Right lobe of liver (tissue), 4 donors: ENCODE measurements around the gene FOS.

Source experiments
- POLR2A ChIP-seq: fragments of 450-650 bp; IDR thresholded peaks from one replicate; pipeline ENCODE4 v1.6.1; 2017; ENCODE audit warnings: antibody characterized with exemption, mild to moderate bottlenecking
- TF ChIP-seq, protein P1 (sequence below), 4 donors: fragments of 200-600 bp in 3 of 4; fragments of 450-650 bp in 1 of 4; IDR thresholded peaks; one replicate each; pipeline versions ENCODE4 v1.5.1 to v1.8.0; 2016 to 2022; ENCODE audit warnings: antibody characterized with exemption in 4 of 4, mild to moderate bottlenecking in 2 of 4
- donor health status: DM: no; HTN: no; CAD: no.
- donor health status: DM: no; HTN: no; CAD: no.
- donor health status: DM: no; HTN: yes; CAD: no.

DNA sequence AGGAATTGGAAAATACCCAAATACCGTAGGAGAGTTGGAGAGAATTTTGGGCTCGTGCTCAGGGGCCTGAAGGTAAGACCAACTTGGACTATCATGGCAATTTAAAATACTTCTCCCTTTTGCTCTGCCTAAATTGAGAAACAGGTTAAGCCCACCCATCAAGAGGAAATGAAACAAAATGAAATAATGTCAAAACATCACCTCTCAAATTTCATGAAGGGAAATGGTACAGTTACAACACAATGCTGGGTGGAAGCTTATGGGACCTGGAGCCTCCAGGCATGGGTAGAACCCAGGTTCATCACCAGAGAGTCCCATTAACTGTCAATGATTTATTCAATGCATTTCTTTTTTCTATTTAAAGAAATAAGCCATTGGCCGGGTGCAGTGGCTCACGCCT, 33.7 kb downstream of the FOS start:
- TF ChIP-seq, protein P1, sequence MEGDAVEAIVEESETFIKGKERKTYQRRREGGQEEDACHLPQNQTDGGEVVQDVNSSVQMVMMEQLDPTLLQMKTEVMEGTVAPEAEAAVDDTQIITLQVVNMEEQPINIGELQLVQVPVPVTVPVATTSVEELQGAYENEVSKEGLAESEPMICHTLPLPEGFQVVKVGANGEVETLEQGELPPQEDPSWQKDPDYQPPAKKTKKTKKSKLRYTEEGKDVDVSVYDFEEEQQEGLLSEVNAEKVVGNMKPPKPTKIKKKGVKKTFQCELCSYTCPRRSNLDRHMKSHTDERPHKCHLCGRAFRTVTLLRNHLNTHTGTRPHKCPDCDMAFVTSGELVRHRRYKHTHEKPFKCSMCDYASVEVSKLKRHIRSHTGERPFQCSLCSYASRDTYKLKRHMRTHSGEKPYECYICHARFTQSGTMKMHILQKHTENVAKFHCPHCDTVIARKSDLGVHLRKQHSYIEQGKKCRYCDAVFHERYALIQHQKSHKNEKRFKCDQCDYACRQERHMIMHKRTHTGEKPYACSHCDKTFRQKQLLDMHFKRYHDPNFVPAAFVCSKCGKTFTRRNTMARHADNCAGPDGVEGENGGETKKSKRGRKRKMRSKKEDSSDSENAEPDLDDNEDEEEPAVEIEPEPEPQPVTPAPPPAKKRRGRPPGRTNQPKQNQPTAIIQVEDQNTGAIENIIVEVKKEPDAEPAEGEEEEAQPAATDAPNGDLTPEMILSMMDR (IDR thresholded peaks at IDR 0.05): no peak
- no peak for TF ChIP-seq POLR2A
